Neural cell (in vitro differentiated cells): ENCODE measurements around the gene DLK1. TPM values are rescaled to one million over a fixed set of nuclear protein-coding genes. Genes with fewer than 3 reads are reported as not detected.

ENCODE experiments used
- H2AFZ ChIP-seq: fragments of 200-600, 300-800 bp; sonication (generic), shearing (Covaris generic); 2 replicates; pipeline ENCODE4 v1.6.0; 2014; ENCODE audit warnings: low read depth, mild to moderate bottlenecking, antibody characterized with exemption, low read length, moderate library complexity
- H3F3A ChIP-seq: fragments of 200-600 bp; shearing (Covaris generic); 2 replicates; pipeline ENCODE4 v1.6.1; 2016; ENCODE audit warnings: mild to moderate bottlenecking, moderate library complexity, mixed read lengths, antibody characterized with exemption, low read length; ENCODE audit not compliant: insufficient read depth, poor library complexity, severe bottlenecking
- H3K27ac ChIP-seq: fragments of 200-600, 300-800 bp; sonication (generic), shearing (Covaris generic); 2 replicates; pipeline ENCODE4 v1.5.1; 2014; ENCODE audit warnings: mild to moderate bottlenecking, low read length, moderate library complexity
- H3K27me3 ChIP-seq: fragments of 300-800, 200-600 bp; sonication (generic), shearing (Covaris generic); 2 replicates; pipeline ENCODE4 v1.6.0; 2014; ENCODE audit warnings: mild to moderate bottlenecking, low read depth, low read length, moderate library complexity; ENCODE audit not compliant: insufficient read depth
- H3K36me3 ChIP-seq: fragments of 300-800, 200-600 bp; sonication (generic), shearing (Covaris generic); 2 replicates; pipeline ENCODE4 v1.5.1; 2014; ENCODE audit warnings: mild to moderate bottlenecking, antibody characterized with exemption, low read length, moderate library complexity; ENCODE audit not compliant: insufficient read depth
- H3K4me2 ChIP-seq: fragments of 300-800, 200-600 bp; sonication (generic), shearing (Covaris generic); 2 replicates; pipeline ENCODE4 v1.6.0; 2014; ENCODE audit warnings: mild to moderate bottlenecking, low read length
- H3K4me3 ChIP-seq: fragments of 300-800, 200-600 bp; sonication (generic), shearing (Covaris generic); 2 replicates; pipeline ENCODE4 v1.5.1; 2014; ENCODE audit warnings: mild to moderate bottlenecking, low read length, moderate library complexity
- H3K79me2 ChIP-seq: fragments of 200-600 bp; shearing (Covaris generic); replicated peaks from 2 replicates; pipeline ENCODE4 v1.6.0; 2014; ENCODE audit warnings: mild to moderate bottlenecking, low read length, moderate library complexity; ENCODE audit not compliant: insufficient read depth
- H3K9ac ChIP-seq: fragments of 300-800, 200-600 bp; sonication (generic), shearing (Covaris generic); 2 replicates; pipeline ENCODE4 v1.6.1; 2016; ENCODE audit warnings: mild to moderate bottlenecking, low read length, mixed read lengths
- H3K9me2 ChIP-seq: fragments of 200-600 bp; shearing (Covaris generic); 2 replicates; pipeline ENCODE4 v1.6.1; 2016; ENCODE audit warnings: mild to moderate bottlenecking, low read length, mixed read lengths; ENCODE audit not compliant: insufficient read depth
- H3K9me3 ChIP-seq: fragments of 200-600, 300-800 bp; sonication (generic), shearing (Covaris generic); 2 replicates; pipeline ENCODE4 v1.6.1; 2016; ENCODE audit warnings: mild to moderate bottlenecking, mixed run types, low read length, moderate library complexity, mixed read lengths
- H4K20me1 ChIP-seq: fragments of 200-600 bp; shearing (Covaris generic); 2 replicates; pipeline ENCODE4 v1.6.1; 2016; ENCODE audit warnings: mild to moderate bottlenecking, mixed run types; ENCODE audit not compliant: insufficient read depth
- CTCF ChIP-seq: fragments of 450-650 bp; IDR thresholded peaks from 2 replicates; pipeline ENCODE4 v1.5.1; 2014; ENCODE audit warnings: antibody characterized with exemption, mild to moderate bottlenecking, moderate library complexity; ENCODE audit not compliant: poor library complexity, severe bottlenecking
- EP300 ChIP-seq: fragments of 450-650 bp; conservative IDR thresholded peaks from 2 replicates; pipeline ENCODE4 v1.6.1; 2014; ENCODE audit warnings: antibody characterized with exemption, mild to moderate bottlenecking, moderate library complexity; ENCODE audit not compliant: poor library complexity, severe bottlenecking
- EZH2 ChIP-seq: fragments of 200-600, 300-800 bp; shearing (Covaris generic), sonication (generic); IDR thresholded peaks from 2 replicates; pipeline ENCODE4 v1.6.1; 2014; ENCODE audit warnings: antibody characterized with exemption, low read length, borderline replicate concordance, mild to moderate bottlenecking; ENCODE audit not compliant: insufficient read depth, poor library complexity, severe bottlenecking
- MXI1 ChIP-seq: fragments of 450-650 bp; conservative IDR thresholded peaks from 2 replicates; pipeline ENCODE4 v1.6.1; 2014; ENCODE audit warnings: antibody characterized with exemption, mild to moderate bottlenecking; ENCODE audit not compliant: poor library complexity, severe bottlenecking
- POLR2AphosphoS5 ChIP-seq: IDR thresholded peaks from 2 replicates; pipeline ENCODE4 v1.6.1; 2012
- RAD21 ChIP-seq: fragments of 450-650 bp; conservative IDR thresholded peaks from 2 replicates; pipeline ENCODE4 v1.6.1; 2014; ENCODE audit warnings: antibody characterized with exemption, mild to moderate bottlenecking, moderate library complexity
- REST ChIP-seq: IDR thresholded peaks from 2 replicates; pipeline ENCODE4 v1.6.1; 2012; ENCODE audit warnings: borderline replicate concordance
- SMC3 ChIP-seq: fragments of 450-650 bp; conservative IDR thresholded peaks from 2 replicates; pipeline ENCODE4 v1.6.1; 2014; ENCODE audit warnings: antibody characterized with exemption, mild to moderate bottlenecking, moderate library complexity; ENCODE audit not compliant: poor library complexity
- TAF1 ChIP-seq: IDR thresholded peaks from 2 replicates; pipeline ENCODE4 v1.6.1; 2012; ENCODE audit warnings: low read depth
- polyA plus RNA-seq: library from polyadenylated mRNA; depleted of rRNA; stranded (reverse); fragments of >200 nt; gene quantifications from 2 replicates; pipeline ENCODE4 v1.2.3, GENCODE V29; 2014

The DLK1 gene
- polyA plus RNA-seq, 1 donor from 2014 or later = 6.8 TPM

GRCh38 chr14:100692859-100693558 is 33.7 kb upstream of the DLK1 start:
- Histone ChIP-seq H3K9ac (no peak overlapping the region), H3K4me3 (no peak overlapping the region), H3K79me2 (no peaks in the 10 kb centered on the region), H3F3A (no peaks in the 10 kb centered on the region), H3K27ac (no peak overlapping the region), H3K36me3 (no peaks in the 10 kb centered on the region), H3K9me3 (no peaks in the 10 kb centered on the region), H3K4me2 (no peak overlapping the region), H4K20me1 (no peaks in the 10 kb centered on the region), H3K27me3 (no peaks in the 10 kb centered on the region), H2AFZ (no peak overlapping the region), H3K9me2 (no peaks in the 10 kb centered on the region)
- TF ChIP-seq POLR2AphosphoS5 (no peak), EZH2 (no peak), EP300 (no peak), CTCF (no peak), RAD21 (no peak), SMC3 (no peak), MXI1 (no peak), REST (no peak), TAF1 (no peak)

DNA sequence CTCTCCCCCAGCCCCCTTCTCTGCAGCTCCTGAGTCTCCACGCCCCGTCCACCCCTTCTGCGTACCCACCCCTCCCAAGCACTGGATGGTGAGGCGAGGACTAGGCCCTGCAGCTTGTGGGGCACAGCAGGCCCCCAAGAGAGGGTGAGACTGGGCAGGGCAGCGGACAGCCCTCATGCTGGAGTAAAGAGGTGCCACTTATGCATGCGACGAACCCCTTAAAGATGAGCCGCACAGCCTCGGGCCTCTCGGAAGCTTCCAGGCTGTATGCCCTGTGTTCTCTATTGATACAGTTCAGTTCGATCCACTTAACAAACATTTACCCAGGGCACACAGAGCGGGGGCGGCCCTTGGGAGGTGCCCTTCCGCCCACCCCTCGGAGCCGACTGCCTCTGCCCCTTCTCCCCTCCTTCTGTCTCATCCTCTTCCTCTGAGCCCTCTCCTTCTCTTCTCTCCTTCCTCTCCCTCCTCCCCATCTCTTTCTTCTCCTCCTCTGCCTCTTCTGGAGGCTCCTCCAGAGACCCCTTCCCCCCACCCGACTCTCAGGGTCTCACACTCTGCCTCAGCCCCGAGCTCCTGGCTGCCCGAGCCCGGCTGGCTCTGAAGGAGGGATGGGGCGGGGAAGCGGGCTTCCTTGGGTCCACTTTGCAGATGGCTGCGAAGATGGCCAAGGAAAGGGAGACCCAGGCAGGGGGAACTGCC is 32.7 kb upstream of the DLK1 start:
- Histone ChIP-seq H3K9me2 (no peaks in the 10 kb centered on the region), H3F3A (no peaks in the 10 kb centered on the region), H3K9me3 (no peaks in the 10 kb centered on the region), H3K27me3 (no peaks in the 10 kb centered on the region), H4K20me1 (no peaks in the 10 kb centered on the region), H3K36me3 (no peaks in the 10 kb centered on the region), H3K9ac (no peak overlapping the region), H3K4me3 (no peak overlapping the region), H2AFZ (no peak overlapping the region), H3K4me2 (no peak overlapping the region), H3K79me2 (no peaks in the 10 kb centered on the region), H3K27ac (no peak overlapping the region)
- TF ChIP-seq TAF1 = no peak
- TF ChIP-seq REST = no peak
- TF ChIP-seq MXI1 = no peak
- TF ChIP-seq EZH2 = no peak
- TF ChIP-seq CTCF = no peak
- no peak for TF ChIP-seq POLR2AphosphoS5
- no peak for TF ChIP-seq SMC3
- TF ChIP-seq RAD21 = no peak
- TF ChIP-seq EP300 = no peak
